ENCODE measurements around the gene MRPL58. TPM values are rescaled to one million over a fixed set of nuclear protein-coding genes. Genes with fewer than 3 reads are reported as not detected.
A peak's percentile ranks its signal among the peaks of the same experiment; 100 is the strongest.

Gene MRPL58
- total RNA-seq, 1 donor from 2014 or later, result 50.6 TPM

DNA sequence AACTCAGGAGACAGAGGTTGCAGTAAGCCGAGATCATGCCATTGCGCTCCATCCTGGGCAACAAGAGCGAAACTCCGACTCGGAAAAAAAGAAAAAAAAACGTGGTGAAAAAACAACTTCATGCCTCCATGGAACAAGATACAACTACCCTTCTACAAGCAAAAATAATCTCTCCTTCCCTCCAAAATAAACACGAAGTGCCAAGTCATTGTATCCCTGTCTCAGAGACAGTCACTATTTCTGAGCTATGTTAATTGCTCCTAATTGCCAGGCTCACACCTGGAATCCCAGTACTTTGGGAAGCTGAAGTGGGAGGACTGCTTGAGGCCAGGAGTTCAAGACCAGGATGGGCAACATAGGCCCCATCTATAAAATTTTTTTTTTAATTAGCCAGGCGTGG lies 56.3 kb downstream of the MRPL58 start:
- Histone ChIP-seq H3K4me3 (no peak overlapping the region), H3K36me3 (peaks cover 11% of the 10 kb centered on the region), H3K4me1 (peaks cover 13% of the 10 kb centered on the region), H3K27ac (replicated peaks) (no peak overlapping the region), H3K9me3 (replicated peaks) (no peaks in the 10 kb centered on the region), H3K27me3 (ENCODE audit: low read depth) (no peaks in the 10 kb centered on the region)
- DNase-seq, result no peak
- intact Hi-C loops (cut with micrococcal nuclease), result no loop called here
- TF ChIP-seq, protein P1, sequence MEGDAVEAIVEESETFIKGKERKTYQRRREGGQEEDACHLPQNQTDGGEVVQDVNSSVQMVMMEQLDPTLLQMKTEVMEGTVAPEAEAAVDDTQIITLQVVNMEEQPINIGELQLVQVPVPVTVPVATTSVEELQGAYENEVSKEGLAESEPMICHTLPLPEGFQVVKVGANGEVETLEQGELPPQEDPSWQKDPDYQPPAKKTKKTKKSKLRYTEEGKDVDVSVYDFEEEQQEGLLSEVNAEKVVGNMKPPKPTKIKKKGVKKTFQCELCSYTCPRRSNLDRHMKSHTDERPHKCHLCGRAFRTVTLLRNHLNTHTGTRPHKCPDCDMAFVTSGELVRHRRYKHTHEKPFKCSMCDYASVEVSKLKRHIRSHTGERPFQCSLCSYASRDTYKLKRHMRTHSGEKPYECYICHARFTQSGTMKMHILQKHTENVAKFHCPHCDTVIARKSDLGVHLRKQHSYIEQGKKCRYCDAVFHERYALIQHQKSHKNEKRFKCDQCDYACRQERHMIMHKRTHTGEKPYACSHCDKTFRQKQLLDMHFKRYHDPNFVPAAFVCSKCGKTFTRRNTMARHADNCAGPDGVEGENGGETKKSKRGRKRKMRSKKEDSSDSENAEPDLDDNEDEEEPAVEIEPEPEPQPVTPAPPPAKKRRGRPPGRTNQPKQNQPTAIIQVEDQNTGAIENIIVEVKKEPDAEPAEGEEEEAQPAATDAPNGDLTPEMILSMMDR (IDR thresholded peaks at IDR 0.05; ENCODE audit: borderline replicate concordance), result no peak

DNA sequence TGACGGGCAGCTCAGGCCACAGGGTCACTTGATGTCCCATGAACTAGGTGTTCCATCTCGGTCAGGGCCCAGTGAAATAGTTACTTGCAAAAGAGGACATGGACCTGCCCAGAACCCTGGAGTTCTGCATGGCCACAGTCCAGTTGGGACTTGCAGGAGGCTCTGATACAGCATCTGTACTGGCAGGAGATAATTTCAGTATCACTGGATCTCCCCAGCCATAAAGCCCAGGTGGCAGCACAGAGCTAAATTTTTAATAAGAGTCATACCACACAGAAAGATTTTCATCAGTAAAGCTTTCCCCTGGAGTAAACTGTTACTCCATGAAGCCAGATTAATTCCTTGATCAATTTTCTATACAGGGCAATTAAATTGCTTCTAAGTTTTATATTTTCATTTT lies 57.3 kb downstream of the MRPL58 start:
- Histone ChIP-seq H3K36me3 (peaks cover under 1% of the 10 kb centered on the region), H3K9me3 (replicated peaks) (no peaks in the 10 kb centered on the region), H3K4me1 (peaks cover 13% of the 10 kb centered on the region), H3K4me3 (no peak overlapping the region), H3K27ac (replicated peaks) (no peak overlapping the region), H3K27me3 (ENCODE audit: low read depth) (no peaks in the 10 kb centered on the region)
- DNase-seq, result no peak
- TF ChIP-seq, protein P1 (IDR thresholded peaks at IDR 0.05; ENCODE audit: borderline replicate concordance), result peak; percentile 34
- intact Hi-C loops (cut with micrococcal nuclease), result no loop called here

Other genes with a start within 250 kb of the MRPL58 start
- gene NAT9, start 236.3 kb upstream of the MRPL58 start, total RNA-seq, result 18.6 TPM
- 0.52 TPM for gene GRIN2C, start 152.8 kb upstream of the MRPL58 start, total RNA-seq
- 5.7 TPM for gene FDXR, start 139.7 kb upstream of the MRPL58 start, total RNA-seq
- not detected for gene FADS6, start 119.0 kb upstream of the MRPL58 start, total RNA-seq
- gene USH1G, start 89.4 kb upstream of the MRPL58 start, total RNA-seq, result not detected
- not detected for gene OTOP2, start 88.4 kb upstream of the MRPL58 start, total RNA-seq
- not detected for gene OTOP3, start 76.8 kb upstream of the MRPL58 start, total RNA-seq
- gene HID1, start 39.9 kb upstream of the MRPL58 start, total RNA-seq, result 7.2 TPM
- 17.4 TPM for gene CDR2L, start 25.0 kb upstream of the MRPL58 start, total RNA-seq
- 809 TPM for gene ATP5PD, start 34.3 kb downstream of the MRPL58 start, total RNA-seq
- gene KCTD2, start 34.6 kb downstream of the MRPL58 start, total RNA-seq, result 23.1 TPM
- 8.4 TPM for gene SLC16A5, start 75.3 kb downstream of the MRPL58 start, total RNA-seq
- gene ARMC7, start 97.3 kb downstream of the MRPL58 start, total RNA-seq, result 6.2 TPM
- gene NT5C, start 119.1 kb downstream of the MRPL58 start, total RNA-seq, result 25.9 TPM
- gene JPT1, start 141.8 kb downstream of the MRPL58 start, total RNA-seq, result 13.8 TPM
- 183 TPM for gene SUMO2, start 170.3 kb downstream of the MRPL58 start, total RNA-seq
- gene NUP85, start 193.0 kb downstream of the MRPL58 start, total RNA-seq, result 21.2 TPM
- gene GGA3, start 248.9 kb downstream of the MRPL58 start, total RNA-seq, result 18.8 TPM
- 115 TPM for gene MRPS7, start 249.2 kb downstream of the MRPL58 start, total RNA-seq

Measured in left ventricle myocardium inferior (tissue), 1 donor.